ENCODE measurements around the gene FBXO38. TPM values are rescaled to one million over a fixed set of nuclear protein-coding genes. Genes with fewer than 3 reads are reported as not detected.

The FBXO38 gene, protein sequence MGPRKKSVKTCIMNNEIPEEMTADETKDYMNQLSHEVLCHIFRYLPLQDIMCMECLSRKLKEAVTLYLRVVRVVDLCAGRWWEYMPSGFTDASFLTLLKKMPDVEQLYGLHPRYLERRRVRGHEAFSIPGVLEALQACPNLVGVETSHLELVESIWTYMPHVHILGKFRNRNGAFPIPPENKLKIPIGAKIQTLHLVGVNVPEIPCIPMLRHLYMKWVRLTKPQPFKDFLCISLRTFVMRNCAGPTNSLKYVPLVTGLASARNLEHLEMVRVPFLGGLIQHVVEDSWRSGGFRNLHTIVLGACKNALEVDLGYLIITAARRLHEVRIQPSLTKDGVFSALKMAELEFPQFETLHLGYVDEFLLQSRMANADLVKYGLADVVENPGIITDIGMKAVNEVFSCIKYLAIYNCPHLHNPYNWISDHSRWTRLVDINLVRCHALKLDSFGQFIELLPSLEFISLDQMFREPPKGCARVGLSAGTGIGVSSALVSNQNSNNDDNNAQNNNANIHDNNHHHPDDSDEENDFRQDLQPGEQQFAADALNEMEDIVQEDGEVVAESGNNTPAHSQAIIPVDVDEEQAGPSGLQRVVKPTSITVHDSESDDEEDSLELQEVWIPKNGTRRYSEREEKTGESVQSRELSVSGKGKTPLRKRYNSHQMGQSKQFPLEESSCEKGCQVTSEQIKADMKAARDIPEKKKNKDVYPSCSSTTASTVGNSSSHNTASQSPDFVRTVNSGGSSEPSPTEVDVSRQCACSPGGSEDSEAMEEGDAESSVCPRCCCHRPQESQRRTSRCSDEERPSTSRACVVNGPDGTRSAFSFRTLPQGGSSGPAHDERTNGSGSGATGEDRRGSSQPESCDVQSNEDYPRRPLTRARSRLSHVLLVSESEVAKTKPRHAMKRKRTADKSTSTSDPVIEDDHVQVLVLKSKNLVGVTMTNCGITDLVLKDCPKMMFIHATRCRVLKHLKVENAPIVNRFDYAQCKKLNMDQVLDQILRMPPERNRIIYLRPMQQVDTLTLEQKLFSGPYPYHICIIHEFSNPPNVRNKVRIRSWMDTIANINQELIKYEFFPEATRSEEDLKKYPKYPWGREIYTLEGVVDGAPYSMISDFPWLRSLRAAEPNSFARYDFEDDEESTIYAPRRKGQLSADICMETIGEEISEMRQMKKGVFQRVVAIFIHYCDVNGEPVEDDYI
- 26.1 and 29.2 TPM in 2 replicates for total RNA-seq

DNA sequence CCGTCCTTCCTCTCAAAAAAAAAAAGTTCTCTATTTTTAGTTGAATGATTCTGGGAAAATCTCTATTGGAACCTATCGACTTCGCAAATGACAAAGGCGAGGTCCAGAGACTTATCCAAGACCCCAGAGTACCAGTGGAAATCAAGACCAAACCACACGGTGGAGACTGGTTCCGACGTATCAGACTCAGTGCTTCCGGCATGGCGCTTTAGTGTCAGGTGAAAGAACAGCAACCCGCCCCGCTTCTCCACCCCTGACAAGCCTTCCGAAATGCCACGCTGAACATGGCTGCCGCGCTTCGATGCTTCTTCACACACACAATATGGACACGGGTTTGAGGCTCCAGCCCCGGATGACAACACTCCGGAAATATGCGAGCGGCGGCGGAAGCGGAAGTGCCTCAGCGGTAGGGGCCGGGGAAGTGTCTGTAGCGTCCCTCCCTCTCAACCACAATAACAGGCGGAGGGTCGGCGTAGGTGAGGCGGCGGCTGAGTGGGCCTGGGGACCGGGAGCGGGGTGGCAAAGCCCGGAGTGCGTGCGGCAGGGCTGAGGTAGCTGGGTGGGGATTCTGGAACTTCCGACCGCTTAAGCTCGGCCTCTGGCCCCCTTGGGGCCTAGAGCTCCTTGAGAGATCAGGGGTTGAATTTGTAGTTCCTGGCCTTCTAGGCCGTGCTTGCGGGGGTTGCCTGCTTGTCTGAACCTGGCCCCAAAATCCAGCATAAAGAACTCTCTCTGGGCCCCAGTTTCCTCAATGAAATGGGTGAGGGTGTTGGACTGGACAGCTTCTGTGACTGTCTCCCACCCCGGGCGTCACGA is at the start of gene FBXO38:
FBXO38 (plus strand) TSS at position 395 of the 816 bp plus-strand sequence. CDS start 10,819 bp downstream, outside the sequence.
- peak; percentile 81 for DNase-seq (ENCODE audit: low read depth)
- TF ChIP-seq, protein P1, sequence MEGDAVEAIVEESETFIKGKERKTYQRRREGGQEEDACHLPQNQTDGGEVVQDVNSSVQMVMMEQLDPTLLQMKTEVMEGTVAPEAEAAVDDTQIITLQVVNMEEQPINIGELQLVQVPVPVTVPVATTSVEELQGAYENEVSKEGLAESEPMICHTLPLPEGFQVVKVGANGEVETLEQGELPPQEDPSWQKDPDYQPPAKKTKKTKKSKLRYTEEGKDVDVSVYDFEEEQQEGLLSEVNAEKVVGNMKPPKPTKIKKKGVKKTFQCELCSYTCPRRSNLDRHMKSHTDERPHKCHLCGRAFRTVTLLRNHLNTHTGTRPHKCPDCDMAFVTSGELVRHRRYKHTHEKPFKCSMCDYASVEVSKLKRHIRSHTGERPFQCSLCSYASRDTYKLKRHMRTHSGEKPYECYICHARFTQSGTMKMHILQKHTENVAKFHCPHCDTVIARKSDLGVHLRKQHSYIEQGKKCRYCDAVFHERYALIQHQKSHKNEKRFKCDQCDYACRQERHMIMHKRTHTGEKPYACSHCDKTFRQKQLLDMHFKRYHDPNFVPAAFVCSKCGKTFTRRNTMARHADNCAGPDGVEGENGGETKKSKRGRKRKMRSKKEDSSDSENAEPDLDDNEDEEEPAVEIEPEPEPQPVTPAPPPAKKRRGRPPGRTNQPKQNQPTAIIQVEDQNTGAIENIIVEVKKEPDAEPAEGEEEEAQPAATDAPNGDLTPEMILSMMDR (conservative IDR thresholded peaks at IDR 0.05; ENCODE audit: low read depth, low read length) = peak; percentile 19
- peak within 1 kb of the TSS; percentile 90 for H3K4me3 ChIP-seq (ENCODE audit: low read depth, low read length)

DNA sequence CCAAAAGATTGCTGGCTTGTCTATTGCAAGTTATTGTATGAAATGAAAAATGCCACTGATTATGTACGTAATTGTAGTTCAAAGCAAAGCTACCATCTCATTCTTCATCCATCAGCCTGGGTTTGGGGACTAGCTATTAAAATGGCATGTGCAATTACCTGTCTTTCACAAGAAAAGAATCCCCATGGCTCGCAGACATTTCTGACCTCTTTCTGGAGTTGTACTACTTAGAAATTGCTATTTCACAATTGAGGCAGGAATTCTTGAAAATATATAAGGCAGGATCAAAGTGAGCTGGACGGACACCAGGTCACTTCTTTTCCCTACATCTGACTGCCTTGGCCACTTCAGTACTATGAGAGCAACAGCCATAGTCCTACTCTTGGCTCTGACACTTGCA is 48.5 kb upstream of the FBXO38 start, which contains the start of gene SPINK9:
SPINK9 (plus strand) TSS at position 301 of the 400 bp plus-strand sequence; CDS start at position 356, 55 bp downstream.
- TF ChIP-seq, protein P1 (conservative IDR thresholded peaks at IDR 0.05; ENCODE audit: low read depth, low read length) = no peak
- DNase-seq (ENCODE audit: low read depth) = no peak
- no peak within 1 kb of the TSS for H3K4me3 ChIP-seq (ENCODE audit: low read depth, low read length)

DNA sequence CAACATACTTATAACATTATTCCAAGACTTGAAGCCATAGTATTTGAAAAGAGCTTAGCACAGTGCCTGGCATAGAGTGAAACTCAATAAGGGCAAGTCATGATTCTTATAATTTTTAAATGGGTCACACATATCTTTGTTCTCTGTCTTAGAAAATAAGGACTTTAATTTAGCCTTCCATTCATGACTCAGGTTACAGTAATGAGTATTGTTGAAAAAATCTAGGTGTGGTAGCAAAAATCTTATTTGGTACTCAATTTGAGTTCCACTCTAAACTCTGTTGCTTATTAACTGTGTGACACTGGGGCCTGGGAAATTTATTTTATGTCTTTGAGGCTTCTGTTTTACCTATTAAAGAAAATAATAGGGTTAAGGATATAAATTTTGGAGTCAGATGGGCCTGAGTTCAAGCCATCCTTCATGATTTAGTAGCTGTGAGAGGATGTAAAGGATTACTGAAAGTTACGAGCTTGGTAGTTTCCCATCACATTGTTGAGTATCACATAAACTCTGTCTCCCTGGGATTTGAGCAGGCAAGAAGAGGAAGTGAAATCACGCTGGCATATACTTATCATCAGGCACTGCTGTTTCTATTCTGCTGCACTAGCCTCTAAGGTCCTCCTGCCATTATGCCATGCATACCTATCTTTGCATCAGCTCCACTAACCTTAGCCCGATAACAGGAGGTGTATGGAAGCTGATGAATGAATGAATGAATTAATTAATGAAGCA is 46.9 kb upstream of the FBXO38 start:
- DNase-seq (ENCODE audit: low read depth) = no peak
- H3K4me3 ChIP-seq (ENCODE audit: low read depth, low read length) = no peak overlapping the region
- TF ChIP-seq, protein P1 (conservative IDR thresholded peaks at IDR 0.05; ENCODE audit: low read depth, low read length) = no peak

DNA sequence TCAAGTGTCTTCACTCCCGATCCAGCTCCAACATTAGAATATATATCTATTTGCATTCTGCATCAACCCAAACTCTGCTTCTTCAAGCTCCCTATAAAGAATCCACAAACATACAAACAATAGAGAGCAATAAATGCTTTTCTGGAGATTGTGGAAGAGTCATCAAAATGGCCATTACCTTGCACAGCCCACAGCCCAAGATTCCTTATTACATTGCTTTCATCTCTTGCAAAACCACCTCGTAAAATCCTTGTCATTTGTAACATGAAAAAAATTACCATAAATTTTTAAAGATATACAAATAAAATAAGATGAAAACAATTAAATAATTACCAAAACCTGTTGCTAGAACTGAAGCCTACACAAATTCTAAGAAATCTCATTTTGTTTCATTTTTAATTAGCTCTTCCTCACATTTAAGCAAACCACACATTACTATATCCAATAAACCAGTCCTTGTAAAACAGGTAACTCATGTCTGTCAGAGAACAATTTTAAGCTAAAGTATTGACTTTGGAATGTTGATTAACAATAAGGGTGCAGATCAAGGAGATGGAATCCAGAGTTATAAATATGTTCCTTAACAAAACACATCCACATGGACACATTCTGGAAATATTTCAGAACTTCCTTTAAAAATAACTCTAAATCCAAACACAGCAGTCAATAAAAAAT is 41.2 kb upstream of the FBXO38 start:
- no peak overlapping the region for H3K4me3 ChIP-seq (ENCODE audit: low read depth, low read length)
- TF ChIP-seq, protein P1 (conservative IDR thresholded peaks at IDR 0.05; ENCODE audit: low read depth, low read length) = no peak
- DNase-seq (ENCODE audit: low read depth) = no peak

DNA sequence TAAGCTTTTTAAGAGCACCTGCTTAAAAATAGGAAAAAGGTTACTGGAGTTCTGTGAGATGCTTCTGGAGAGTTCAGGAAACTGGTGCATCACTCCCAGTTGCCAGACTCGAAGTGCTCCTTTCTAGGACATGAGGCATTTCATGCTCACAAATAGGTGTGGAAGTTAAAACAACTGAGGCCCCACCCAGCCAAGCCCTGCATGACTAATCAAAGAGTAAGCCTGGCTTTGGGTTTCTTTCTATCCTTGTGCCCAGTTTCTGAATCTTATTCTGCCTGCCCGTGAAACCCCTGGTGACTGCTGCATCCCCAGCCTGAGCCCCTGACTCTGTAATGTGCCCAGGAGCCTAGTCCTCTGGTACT is 40.7 kb upstream of the FBXO38 start:
- TF ChIP-seq, protein P1 (conservative IDR thresholded peaks at IDR 0.05; ENCODE audit: low read depth, low read length) = no peak
- H3K4me3 ChIP-seq (ENCODE audit: low read depth, low read length) = no peak overlapping the region
- no peak for DNase-seq (ENCODE audit: low read depth)
